Measurements from ENCODE around the gene FMO2.

The FMO2 gene, protein sequence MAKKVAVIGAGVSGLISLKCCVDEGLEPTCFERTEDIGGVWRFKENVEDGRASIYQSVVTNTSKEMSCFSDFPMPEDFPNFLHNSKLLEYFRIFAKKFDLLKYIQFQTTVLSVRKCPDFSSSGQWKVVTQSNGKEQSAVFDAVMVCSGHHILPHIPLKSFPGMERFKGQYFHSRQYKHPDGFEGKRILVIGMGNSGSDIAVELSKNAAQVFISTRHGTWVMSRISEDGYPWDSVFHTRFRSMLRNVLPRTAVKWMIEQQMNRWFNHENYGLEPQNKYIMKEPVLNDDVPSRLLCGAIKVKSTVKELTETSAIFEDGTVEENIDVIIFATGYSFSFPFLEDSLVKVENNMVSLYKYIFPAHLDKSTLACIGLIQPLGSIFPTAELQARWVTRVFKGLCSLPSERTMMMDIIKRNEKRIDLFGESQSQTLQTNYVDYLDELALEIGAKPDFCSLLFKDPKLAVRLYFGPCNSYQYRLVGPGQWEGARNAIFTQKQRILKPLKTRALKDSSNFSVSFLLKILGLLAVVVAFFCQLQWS

DNA sequence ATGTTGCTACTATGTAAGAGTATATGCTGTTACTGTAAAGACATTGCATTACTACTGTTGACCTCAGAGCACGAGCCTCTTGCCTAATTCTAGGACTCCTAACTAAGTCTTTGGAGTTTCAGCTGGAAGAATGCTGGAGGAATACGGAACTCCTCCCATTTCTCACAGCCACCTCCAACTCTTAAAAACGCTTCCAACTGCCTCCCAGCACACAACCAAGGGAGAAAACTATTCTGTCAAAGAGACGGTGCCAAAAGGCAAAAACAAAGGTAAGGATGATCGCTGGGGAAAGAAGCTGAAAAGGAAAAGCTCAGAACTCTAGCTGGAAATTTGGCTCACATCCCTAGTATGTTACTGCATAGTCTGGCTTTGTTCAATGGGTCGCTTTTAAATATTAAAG is at the start of gene FMO2:
TSS of gene FMO2 (plus strand) at position 210 of the 400 bp plus-strand sequence. CDS start 414 bp downstream, outside the sequence.
- no peak for DNase-seq (ENCODE audit: low read depth)

DNA sequence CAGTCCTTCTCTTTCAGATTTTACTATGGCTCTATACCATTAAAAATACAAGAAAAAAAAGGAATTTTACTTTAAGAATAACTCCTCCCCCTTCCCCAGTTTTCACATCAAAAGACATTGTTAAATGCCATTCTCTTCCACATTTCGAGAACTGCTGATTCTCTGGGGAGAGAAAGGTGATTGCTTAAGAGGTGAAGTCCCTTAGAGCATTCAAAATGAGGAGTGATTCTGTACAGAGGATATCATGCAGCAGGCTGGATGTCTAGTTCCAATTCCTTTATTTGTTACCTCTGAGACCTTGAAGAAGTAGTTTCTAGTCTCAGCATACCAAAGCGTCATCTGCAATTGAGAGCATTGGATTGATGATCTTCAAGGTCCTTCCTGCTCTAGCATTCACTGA is 47.5 kb upstream of the FMO2 start:
- no peak for DNase-seq (ENCODE audit: low read depth)

DNA sequence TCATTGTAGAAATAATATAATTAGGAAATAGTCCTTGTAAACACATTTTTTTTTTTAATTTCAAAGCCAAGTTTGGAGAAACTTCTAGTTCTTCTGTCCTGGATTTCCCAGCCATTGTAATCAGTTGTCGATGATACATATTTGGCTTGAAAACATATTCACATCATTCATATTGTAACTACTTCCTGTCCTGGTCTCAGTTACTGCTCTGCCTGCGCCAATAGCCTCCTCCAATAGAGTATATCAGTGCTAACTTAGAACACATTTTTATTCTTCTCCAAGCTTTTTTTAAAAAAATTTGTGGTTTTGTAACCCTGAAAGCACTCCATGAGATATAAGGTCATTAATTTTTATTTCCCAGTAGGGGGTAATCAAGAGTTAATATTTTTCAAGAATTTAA is 46.1 kb upstream of the FMO2 start:
- DNase-seq (ENCODE audit: low read depth), result no peak

DNA sequence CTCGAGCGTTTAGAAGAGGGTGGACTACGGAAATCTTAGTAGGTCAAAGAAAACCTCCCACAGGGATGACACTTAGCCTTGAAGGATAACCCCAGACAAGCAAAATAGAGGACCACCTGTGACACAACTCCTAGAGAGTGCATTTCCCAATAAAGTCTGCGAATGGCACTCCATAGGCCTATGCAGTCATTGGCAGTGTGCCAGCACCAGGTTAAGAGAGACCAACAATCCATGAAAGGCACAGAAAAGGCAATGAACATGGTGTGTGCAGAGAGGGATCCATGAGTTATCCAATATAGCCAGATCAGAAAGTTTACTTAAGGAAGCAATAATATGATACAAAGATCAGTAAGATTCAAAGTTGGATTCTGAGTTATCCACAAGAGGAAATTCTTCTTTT is 45.2 kb upstream of the FMO2 start:
- DNase-seq (ENCODE audit: low read depth), result no peak

DNA sequence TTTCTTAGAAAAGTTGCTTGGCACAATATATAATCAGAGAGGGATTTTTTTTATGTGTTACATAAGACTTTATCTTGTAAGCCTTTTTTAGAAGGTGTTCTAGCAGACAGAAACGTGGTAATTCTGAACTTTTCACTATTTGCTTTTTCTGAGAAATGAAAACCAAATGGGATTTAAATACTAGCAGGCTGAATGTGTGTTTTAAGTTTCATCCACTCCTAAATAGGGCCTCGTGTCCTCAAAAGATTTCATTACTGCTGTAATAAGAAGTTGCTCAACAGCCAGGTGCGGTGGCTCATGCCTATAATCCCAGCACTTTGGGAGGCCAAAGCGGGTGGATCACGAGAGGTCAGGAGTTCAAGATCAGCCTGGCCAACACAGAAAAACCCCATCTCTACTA is 44.7 kb upstream of the FMO2 start:
- peak; percentile 48 for DNase-seq (ENCODE audit: low read depth)

DNA sequence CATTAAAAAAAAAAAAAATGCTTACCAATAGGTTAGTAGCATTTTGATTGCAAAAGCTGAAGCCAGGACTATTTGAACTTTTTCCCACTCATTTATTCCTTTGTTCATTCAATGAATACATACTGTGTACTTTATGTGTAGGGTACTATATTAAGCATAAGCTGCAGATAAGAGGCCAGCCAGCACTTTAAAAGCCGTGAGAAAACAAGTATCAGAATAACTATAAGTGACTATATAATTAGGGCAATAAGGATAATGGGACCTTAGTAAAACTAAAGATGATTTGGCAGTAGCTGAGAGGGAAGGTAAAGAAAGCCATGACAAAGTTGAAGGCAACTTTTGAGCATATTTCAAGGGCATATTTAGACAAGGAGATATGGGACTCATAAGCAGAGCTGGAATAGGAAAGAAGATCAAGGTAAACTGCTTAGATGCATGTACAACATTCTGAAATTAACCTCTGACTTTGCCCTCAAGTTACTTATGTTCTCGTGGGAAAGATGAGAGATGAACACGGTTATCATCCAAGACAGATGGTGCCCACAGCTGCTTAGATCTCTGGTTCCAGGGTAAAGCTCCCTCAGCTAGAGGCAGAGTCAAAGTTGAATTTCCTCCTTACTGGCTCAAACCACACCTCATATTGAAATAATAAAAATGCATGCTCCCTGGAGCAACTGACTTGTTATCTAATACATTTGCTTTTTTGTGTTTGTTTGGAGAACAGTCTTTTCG is 44.0 kb upstream of the FMO2 start:
- DNase-seq (ENCODE audit: low read depth), result no peak

DNA sequence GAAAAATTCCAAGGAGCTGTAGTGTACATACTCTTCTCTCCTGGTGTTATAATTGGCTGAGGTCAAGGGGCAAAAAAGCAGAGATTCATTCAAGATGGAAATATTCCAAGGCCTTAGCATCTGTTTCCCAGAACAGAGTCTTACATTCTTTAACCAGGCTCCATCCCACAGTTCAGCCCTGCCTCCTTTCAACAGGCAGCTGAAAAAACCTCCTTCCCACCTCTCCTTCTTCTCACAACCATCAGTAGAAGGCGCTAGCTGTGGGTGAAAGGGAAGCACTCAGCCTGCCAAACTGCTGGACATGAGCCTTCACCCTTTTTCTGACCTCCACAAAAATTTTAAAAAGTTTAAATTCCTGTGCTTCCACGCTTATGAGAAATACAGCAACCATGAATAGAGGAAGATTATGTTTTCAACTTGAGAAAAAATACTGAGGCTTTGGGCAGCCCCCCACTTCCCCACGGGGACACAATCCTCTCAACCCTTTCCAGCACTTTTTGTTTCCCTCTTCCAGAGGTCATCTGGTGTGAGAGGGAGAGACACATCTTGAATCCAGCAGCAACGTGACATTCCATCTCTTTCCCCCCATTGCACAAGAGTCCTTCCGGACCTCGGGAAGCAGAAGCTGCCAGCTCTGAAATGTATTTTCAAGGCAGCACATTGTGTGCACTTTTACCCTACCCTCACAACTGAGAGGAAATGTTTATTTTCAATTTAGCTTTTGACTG is 43.2 kb upstream of the FMO2 start:
- peak; percentile 99 for DNase-seq (ENCODE audit: low read depth)

DNA sequence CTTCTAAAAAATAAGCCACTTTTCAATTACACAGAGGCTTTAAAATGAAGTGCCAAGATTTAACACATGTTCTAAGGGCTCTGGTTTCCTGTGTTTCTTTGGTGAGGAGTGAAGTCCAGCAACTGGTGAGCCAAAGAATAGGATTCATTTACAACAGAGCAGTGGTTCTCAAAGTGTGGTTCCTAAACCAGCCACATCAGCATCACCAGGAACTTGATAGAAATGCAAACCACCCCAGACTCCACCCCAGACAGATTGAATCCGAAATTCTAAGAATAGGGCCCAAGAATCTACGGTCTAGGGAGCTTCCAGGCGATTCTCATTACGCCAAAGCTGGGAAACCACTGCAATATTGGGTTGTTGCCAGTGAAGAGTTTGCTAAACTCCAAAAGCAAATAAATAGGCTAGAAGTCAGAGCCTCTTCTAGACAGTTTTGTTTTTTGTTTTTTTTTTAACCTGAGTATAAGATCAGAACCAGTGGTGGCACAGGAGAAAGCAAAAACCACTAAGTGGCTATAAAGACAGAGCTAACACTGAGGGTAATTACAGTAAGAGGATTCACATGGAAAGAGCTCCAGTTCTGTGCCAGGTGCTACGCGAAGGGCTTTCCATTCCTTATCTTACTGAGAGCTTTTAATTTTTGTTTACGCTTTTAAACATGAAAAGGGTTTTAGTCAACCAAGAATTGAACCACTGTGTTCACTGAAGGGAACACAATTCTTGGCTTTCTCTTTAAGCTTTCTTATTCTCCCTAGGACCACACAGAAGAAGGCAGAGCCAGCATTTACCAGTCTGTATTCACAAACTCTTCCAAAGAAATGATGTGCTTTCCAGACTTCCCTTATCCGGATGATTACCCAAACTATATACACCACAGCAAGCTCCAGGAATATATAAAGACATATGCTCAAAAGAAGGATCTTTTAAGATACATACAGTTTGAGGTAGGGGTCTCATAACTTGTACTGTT is 42.4 kb upstream of the FMO2 start:
- peak; percentile 87 for DNase-seq (ENCODE audit: low read depth)

DNA sequence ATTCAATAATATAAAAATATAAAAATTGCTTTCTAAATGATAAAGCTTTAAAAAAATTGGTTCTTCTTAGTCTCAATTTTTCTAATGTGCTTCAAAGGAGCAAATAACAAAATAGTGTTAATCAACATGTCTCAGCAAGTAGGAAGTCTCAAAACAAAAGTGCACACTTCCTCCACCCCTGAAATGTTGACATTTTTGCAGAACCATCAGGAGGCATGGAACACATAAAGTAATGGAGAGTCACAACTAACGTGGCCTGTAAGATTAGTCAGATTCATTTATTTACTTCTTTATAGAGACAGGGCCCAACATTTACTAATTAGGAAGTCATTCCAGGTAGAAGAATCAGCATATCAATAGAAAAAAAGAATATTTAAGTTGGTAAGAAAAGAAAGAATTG is 34.9 kb upstream of the FMO2 start:
- no peak for DNase-seq (ENCODE audit: low read depth)

DNA sequence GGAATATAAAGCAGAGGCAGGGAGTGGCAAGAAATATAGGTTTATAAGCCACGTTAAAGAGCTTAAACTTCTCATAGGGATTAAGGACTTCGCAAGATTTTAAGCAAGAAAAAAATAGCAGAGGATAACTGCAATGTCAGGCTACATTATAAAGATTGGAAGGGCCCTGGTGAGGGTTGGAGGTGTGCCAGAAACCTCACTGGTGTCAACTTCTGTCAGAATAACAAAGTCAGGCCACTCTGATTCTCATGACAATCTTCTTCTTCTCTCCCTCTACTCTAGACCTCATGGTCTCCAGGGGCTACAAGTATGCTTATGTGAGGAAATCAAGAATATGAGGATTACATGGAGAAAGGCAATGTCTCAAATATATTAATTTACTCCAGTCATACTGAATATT is 32.6 kb upstream of the FMO2 start:
- no peak for DNase-seq (ENCODE audit: low read depth)

DNA sequence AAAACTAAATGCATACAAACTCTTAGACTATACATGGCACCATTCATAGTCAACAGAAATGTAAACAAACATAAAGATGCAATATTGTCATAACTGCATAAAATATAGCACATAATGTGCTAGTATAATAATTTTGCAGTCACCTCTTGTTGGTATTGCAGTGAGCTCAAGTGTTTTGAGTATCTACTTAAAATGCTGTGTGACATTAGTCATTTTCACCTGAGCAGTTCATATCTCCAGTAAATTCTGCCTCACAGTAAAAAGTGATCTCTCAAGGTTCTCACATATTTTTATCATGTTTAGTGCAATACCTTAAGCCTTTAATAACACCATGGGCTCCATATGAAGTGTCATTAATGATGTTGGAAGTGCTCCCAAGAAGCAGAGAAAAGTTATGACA is 29.6 kb upstream of the FMO2 start:
- no peak for DNase-seq (ENCODE audit: low read depth)

DNA sequence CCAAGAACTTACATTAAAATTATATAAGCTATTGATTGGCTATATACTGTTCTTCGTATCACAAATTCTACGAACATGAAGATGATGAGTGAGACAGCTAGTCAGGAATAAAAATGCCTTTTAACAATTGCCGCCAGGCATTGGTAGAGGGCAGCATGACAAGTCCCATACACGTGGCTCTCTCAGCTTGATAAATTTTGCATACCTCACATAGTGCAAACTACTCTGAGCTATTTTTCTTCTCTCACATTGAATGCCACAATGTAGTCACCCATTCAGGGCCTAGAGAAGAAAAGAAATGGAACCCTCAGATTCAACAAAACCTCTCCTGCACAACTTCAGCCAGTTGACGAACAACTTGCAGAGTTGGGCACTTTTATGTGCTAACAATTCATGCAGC is 27.0 kb upstream of the FMO2 start:
- DNase-seq (ENCODE audit: low read depth), result no peak

DNA sequence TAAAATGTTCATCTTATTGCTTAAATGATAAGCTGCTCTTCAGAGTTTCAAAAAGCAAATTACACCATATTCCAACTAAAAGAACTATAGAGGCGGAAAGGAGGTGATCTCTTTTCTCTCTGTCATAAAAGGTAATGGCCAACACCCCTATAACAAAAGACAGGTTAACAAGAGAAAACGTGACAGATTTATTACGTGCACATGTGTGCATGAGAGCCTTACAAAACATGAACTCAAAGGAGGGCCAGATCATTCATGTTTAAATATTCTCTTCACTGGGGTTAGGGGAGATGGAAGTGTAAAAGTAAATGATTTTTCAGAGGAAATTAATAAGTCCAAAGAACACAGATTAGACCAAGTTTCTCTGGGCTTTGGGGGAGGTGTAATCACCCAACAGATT is 26.5 kb upstream of the FMO2 start:
- no peak for DNase-seq (ENCODE audit: low read depth)

DNA sequence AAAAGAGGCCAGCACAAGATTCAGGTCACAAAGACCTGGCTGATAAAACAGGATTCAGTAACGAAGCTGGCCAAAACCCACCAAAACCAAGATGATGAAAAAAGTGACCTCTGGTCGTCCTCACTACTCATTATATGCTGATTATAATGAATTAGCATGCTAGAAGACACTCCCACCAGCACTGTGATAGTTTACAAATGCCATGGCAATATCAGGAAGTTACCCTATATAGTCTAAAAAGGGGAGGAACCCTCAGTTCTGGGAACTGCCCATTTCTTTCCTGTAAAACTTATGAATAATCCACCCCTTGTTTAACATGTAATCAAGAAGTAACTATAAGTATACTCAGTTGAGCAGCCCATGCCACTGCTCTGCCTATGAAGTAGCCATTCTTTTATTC is 26.0 kb upstream of the FMO2 start:
- DNase-seq (ENCODE audit: low read depth), result no peak

DNA sequence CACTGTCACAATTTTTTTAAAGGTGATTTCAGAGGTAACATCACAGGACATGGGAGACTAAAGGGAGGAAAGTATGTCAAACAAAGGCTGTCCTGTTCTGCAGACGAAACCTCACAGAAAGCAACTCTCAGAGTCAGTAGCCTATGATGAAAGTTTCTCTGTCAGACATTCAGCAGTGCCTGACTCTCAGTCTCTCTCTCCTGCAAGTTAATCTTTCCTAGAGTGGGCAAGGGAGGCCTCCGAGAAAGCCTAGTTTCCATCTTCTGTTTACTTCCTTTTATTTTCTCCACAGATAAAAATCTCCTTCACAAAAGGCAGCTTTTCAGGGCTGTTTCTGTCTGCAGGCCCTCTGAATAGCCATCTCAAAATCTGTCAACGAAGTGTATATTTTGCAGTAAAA is 24.9 kb upstream of the FMO2 start:
- no peak for DNase-seq (ENCODE audit: low read depth)

DNA sequence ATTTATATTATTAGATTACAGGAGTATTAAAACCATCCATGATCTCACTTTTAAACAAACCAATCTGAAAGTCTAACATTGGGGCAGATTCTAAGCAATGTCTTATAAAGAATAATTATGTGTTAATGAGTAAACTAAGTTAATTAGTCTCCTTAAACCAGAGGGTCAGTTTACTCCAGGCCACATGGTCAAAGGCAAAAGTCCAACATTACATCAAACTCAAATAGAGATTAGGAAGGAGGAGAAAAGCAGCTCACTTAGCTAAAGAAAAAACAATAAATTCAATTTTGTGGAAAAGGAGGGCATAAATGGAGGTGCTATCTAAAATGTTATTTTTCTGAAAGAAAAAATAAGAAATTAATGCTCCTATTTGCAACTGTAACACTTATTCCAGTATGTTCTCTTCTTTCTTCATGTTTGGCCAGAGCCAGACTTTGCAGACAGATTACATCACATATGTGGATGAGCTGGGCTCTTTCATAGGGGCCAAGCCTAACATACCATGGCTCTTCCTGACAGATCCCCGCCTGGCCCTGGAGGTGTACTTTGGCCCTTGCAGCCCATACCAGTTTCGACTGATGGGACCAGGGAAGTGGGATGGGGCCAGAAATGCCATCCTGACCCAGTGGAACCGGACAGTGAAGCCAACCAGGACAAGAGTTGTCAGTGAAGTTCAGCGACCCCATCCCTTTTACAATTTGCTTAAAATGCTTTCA is 24.3 kb upstream of the FMO2 start:
- no peak for DNase-seq (ENCODE audit: low read depth)

DNA sequence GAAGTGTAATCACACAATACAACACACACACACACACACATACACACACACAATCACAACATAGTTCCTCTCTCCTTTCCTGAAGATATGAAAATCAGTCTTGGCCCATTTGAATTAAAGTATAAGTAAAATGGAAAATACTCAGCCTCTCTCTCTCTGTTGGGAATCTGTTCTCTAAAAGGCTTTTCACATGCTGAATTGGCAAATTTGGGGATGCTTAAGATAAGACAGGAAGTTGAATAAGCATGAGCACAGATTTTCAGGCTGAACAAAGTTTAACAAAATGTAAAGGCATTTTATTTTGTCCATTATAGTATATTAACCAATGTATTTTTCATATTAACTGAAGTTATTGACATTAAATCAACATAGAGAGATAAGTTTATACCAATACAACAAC is 23.7 kb upstream of the FMO2 start:
- DNase-seq (ENCODE audit: low read depth), result no peak

DNA sequence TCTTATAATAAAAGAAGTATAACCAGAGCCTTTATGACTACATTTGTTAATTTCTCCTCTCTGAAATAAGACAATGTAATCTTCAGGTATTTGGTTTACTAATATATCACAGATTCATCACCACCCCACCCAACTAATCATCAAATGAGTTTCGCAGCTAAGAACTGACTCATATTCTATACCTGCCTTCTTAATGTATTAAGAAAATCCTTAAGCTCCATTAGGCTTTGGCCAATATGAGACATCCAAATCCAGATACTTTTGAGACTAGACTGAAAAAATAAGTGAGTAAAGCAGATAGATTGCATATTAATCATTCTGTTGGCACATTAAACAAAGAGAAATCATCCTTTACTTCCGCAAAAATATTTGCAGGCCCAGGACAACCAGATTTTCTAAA is 18.7 kb upstream of the FMO2 start:
- no peak for DNase-seq (ENCODE audit: low read depth)

DNA sequence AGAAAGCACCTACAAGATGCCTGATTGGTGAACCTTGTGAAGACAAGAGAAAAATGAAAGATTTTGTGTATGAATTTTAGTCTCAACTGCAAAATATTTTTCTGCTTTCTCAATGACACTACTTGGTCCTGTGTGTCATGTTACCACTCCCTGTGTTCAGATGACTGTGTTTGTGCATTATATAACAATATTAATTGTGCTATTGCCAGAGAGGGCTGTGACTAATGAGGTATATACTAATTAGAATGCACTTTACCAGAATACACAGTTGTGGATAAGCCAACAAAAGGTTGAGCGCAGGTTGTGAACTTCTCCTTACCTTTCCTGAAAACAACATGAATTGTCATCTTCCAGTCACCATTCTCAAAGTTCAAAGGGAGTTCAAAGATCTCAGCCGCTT is 17.3 kb upstream of the FMO2 start:
- DNase-seq (ENCODE audit: low read depth), result no peak

DNA sequence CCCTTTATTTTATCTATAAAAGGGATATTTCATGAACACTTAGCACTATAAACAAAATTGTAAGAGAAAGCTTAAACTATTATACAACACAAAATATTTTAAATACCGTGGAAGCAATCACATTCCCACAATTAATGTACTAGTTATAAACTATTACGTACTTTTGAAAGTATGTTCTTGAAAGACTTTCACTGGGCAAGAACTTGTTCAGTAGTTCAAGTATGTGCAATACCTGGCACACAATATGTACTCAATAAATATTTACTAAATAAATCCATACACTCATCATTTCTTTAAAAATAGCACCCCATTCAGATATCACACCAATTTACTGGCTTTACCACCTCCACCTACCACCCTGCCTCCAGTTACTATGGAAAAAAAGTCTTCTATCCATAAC is 12.6 kb upstream of the FMO2 start:
- no peak for DNase-seq (ENCODE audit: low read depth)

DNA sequence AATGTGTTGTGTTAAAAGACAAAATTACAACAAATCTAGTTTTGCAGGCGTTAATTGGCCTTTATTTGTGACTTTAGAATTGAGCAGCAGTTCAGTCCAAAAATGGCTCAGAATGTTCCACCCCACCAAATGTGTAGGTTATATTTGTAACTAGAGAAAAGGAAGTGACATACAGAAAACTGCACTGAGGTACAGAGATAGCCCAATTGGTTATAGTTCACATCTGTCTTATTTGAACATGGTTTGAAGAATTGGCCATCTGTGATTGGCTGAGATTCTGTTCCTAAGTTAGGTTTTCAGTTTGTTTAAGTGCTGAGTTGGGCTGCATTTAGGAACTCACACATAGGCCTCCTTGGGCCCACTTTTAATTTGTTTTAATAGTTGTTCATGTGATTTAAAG is 12.0 kb upstream of the FMO2 start:
- no peak for DNase-seq (ENCODE audit: low read depth)
